Activated T-cell treated with anti-CD3 and anti-CD28 coated beads, Interleukin-2, amount 50 U/mL, for 4 hours (primary cell): ENCODE data around the gene METAP2. TPM values are rescaled to one million over a fixed set of nuclear protein-coding genes. Genes with fewer than 3 reads are reported as not detected.
"Not testable (repeated sequence)": the region's sequence is repeated elsewhere in the genome, so short reads cannot be mapped to it uniquely, and the experiment has no call there.

Experiments
- ATAC-seq, 2 donors: fragments of 200-7000 bp; cut with Tn5 transposase; one replicate each; pipeline ENCODE4 v1.10.0; 2021
- DNase-seq: peaks from one replicate; pipeline ENCODE4 v3.0.0-alpha.2; 2020
- H3K27me3 Mint-ChIP-seq: one replicate; pipeline ENCODE4 v1.8.0; 2021; ENCODE audit warnings: low read depth, mixed read lengths
- H3K36me3 Mint-ChIP-seq: one replicate; pipeline ENCODE4 v1.8.0; 2022; ENCODE audit warnings: mixed read lengths; ENCODE audit not compliant: insufficient read depth
- H3K4me1 Mint-ChIP-seq: one replicate; pipeline ENCODE4 v1.8.0; 2021; ENCODE audit warnings: low read depth, mixed read lengths
- H3K4me3 Mint-ChIP-seq: one replicate; pipeline ENCODE4 v1.8.0; 2021; ENCODE audit warnings: mild to moderate bottlenecking, moderate library complexity, mixed read lengths
- H3K9me3 Mint-ChIP-seq: one replicate; pipeline ENCODE4 v1.8.0; 2021; ENCODE audit warnings: mixed read lengths
- total RNA-seq, 3 donors: library from RNA; stranded (reverse); gene quantifications; one replicate each; pipeline ENCODE4 v1.2.1, GENCODE V29; 2021

METAP2 gene
- total RNA-seq, 3 donors from 2014 or later, result 131 to 150 (median 147) TPM

- H3K4me3 Mint-ChIP-seq, result no peak overlapping the region
- peaks cover 42% of the 10 kb centered on the region for H3K36me3 Mint-ChIP-seq
- no peak for DNase-seq
- no peaks in the 10 kb centered on the region for H3K27me3 Mint-ChIP-seq
- no peak for ATAC-seq
- peaks cover 55% of the 10 kb centered on the region for H3K4me1 Mint-ChIP-seq
- H3K9me3 Mint-ChIP-seq, result no peaks in the 10 kb centered on the region
Measured at GRCh38 chr12:95481072-95481471, 7.1 kb downstream of the METAP2 start.

DNA sequence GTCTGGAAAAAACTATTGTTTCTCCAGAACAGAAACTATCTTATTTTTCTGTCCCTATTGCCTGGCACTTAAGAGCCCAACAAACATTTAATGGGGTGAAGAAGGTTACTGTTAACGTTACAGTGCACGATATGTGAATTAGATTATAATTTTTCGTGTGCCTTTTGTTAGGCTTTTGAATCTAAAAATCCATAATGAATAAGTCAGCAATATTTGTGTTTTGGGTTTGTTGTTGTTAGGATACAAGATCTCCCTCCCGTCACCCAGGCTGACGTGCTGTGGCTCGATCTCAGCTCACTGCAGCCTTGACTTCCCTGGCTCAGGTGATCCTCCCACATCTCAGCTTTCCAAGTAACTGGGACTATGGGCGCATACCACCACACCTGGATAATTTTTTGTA, 7.9 kb downstream of the METAP2 start:
- Mint-ChIP-seq H3K4me1 (peaks cover 47% of the 10 kb centered on the region), H3K9me3 (no peaks in the 10 kb centered on the region), H3K27me3 (no peaks in the 10 kb centered on the region), H3K36me3 (peaks cover 41% of the 10 kb centered on the region), H3K4me3 (no peak overlapping the region)
- no peak for ATAC-seq
- DNase-seq, result no peak

DNA sequence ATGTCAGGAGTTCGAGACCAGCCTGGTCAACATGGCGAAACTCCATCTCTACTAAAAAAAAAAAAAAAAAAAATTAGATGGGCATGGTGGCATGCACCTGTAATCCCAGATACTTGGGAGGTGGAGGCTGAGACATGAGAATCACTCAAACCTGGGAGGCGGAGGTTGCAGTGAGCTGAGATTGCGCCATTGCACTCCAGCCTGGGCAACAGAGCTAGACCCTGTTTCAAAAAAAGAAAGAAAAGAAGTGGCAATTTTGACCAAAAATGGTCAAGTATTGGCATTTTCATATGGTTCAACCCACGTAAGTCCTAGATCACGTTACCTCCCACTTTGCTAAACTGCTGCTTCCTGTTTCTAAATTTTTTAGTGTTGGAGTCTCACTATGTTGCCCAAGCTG, 8.6 kb downstream of the METAP2 start:
- Mint-ChIP-seq H3K36me3 (peaks cover 42% of the 10 kb centered on the region), H3K4me1 (peaks cover 46% of the 10 kb centered on the region)
- H3K27me3 Mint-ChIP-seq, H3K9me3 Mint-ChIP-seq, ATAC-seq, DNase-seq, H3K4me3 Mint-ChIP-seq: not testable (repeated sequence)

GRCh38 chr12:95484524-95484923, 10.6 kb downstream of the METAP2 start:
- Mint-ChIP-seq H3K36me3 (peaks cover 34% of the 10 kb centered on the region), H3K4me1 (peaks cover 27% of the 10 kb centered on the region), H3K9me3 (no peaks in the 10 kb centered on the region), H3K4me3 (no peak overlapping the region), H3K27me3 (no peaks in the 10 kb centered on the region)
- DNase-seq, result no peak
- ATAC-seq, result no peak

DNA sequence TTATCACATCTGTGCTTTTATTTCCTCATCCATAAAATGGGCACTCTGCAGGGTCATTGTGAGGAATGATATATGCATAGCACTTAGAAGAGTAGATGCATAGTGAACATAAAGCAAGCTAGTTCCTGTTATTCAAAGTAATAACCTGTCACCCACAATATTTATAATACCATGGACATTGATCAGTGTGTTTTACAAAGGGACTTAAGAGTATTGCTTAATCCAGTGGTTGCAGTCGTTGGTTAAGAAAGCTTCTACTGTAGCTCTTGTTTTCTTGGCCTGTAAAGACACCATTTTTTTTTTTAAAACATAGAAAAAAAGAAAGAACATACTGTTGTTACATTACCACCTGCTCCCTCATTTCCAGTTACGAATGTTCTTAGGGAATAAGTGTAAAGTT, 13.1 kb downstream of the METAP2 start:
- Mint-ChIP-seq H3K36me3 (peaks cover 30% of the 10 kb centered on the region), H3K4me1 (peaks cover 6% of the 10 kb centered on the region), H3K4me3 (no peak overlapping the region), H3K9me3 (no peaks in the 10 kb centered on the region), H3K27me3 (no peaks in the 10 kb centered on the region)
- DNase-seq, result no peak
- no peak for ATAC-seq

DNA sequence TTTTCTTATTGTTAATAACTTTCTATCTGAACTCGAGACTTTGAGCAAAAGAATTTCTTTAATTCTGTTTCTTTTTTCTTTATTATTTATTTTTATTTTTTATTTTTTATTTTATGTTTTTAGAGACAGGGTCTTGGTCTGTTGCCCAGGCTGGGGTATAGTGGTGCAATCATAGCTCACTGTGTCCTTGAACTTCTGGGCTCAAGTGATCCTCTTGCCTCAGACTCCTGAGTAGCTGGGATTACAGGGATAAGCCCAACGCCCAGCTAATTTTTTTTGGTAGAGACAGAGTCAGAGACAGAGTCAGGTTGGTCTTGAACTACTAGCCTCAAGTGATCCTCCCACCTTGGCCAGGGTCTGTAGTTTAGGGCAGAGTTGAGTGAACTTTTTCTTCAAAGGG, 18.5 kb downstream of the METAP2 start:
- no peak for DNase-seq
- Mint-ChIP-seq H3K4me3 (no peak overlapping the region), H3K36me3 (peaks cover 35% of the 10 kb centered on the region), H3K27me3 (no peaks in the 10 kb centered on the region), H3K4me1 (peaks cover 5% of the 10 kb centered on the region), H3K9me3 (no peaks in the 10 kb centered on the region)
- no peak for ATAC-seq

DNA sequence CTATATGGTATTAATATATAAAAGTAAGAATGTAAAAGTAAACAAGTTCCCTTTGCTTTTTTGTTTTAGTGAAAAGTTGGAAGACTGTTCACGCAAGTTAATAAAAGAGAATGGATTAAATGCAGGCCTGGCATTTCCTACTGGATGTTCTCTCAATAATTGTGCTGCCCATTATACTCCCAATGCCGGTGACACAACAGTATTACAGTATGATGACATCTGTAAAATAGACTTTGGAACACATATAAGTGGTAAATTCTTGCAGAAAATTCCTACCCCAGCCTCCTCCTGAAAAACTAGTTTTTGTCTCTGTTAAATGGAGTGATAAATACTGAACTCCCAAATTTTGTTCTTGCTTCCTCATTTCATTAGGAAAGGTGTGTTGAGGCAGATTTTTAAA, 20.9 kb downstream of the METAP2 start:
- Mint-ChIP-seq H3K36me3 (peaks cover 41% of the 10 kb centered on the region), H3K4me3 (no peak overlapping the region), H3K9me3 (no peaks in the 10 kb centered on the region), H3K4me1 (peaks cover 14% of the 10 kb centered on the region), H3K27me3 (no peaks in the 10 kb centered on the region)
- DNase-seq (no peak), ATAC-seq (no peak)

DNA sequence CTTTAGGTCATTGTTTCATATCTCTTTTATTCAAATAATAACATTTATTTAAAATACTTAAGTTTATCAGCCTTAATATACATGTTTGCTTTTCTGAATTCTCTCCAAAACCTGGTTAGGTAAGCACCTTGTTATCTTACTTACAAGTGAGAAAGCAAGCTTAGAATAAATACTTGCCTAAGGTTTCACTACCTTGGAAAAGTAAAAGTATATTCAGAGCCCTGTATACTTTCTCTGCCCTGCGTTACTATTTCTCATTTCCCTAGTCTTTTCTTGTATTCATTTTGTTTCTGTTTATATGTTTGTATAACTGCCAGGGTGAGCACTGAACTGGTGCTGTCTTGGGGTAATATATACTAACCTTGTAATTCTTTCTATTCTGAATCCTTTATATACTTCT, 21.5 kb downstream of the METAP2 start:
- H3K4me1 Mint-ChIP-seq, result peaks cover 14% of the 10 kb centered on the region
- ATAC-seq (no peak), DNase-seq (no peak)
- H3K27me3 Mint-ChIP-seq, result no peaks in the 10 kb centered on the region
- H3K36me3 Mint-ChIP-seq, result peaks cover 45% of the 10 kb centered on the region
- H3K9me3 Mint-ChIP-seq, result no peaks in the 10 kb centered on the region
- no peak overlapping the region for H3K4me3 Mint-ChIP-seq

- H3K9me3 Mint-ChIP-seq, result no peaks in the 10 kb centered on the region
- no peak for ATAC-seq
- no peak for DNase-seq
- no peaks in the 10 kb centered on the region for H3K27me3 Mint-ChIP-seq
- peaks cover 12% of the 10 kb centered on the region for H3K4me1 Mint-ChIP-seq
- H3K4me3 Mint-ChIP-seq, result no peak overlapping the region
- H3K36me3 Mint-ChIP-seq, result peaks cover 43% of the 10 kb centered on the region
Measured at GRCh38 chr12:95497031-95497430, 23.1 kb downstream of the METAP2 start.

DNA sequence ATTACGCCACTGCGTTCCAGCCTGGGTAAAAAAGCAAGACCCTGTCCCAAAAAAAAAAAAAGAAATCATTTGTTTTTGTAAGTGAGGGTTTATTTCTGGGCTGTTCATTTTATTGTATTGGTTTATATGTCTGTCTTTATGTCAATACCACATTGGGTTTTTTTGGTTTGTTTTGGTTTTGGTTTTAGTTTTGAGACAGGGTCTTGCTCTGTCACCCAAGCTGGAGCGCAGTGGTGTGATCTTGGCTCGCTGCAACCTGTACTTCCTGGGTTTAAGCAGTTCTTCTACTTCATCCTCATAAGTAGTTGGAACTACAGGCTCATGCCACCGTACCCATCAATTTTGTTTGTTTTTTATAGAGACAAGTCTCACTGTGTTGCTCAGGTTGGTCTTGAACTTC, 25.0 kb downstream of the METAP2 start:
- no peaks in the 10 kb centered on the region for H3K9me3 Mint-ChIP-seq

GRCh38 chr12:95499772-95500171, 25.8 kb downstream of the METAP2 start:
- Mint-ChIP-seq H3K4me3 (no peak overlapping the region), H3K27me3 (no peaks in the 10 kb centered on the region), H3K36me3 (peaks cover 56% of the 10 kb centered on the region), H3K4me1 (peaks cover 20% of the 10 kb centered on the region), H3K9me3 (no peaks in the 10 kb centered on the region)
- DNase-seq, result no peak
- ATAC-seq, result no peak

More for the DNA sequence above, 25.0 kb downstream of the METAP2 start:
- peaks cover 20% of the 10 kb centered on the region for H3K4me1 Mint-ChIP-seq
- no peaks in the 10 kb centered on the region for H3K27me3 Mint-ChIP-seq
- peaks cover 55% of the 10 kb centered on the region for H3K36me3 Mint-ChIP-seq
- DNase-seq, result no peak
- peak in 1 of 2 donors; percentile 35 for ATAC-seq
- no peak overlapping the region for H3K4me3 Mint-ChIP-seq

GRCh38 chr12:95504140-95504539, 30.2 kb downstream of the METAP2 start:
- no peak for ATAC-seq
- Mint-ChIP-seq H3K4me1 (peaks cover 15% of the 10 kb centered on the region), H3K36me3 (peaks cover 50% of the 10 kb centered on the region), H3K9me3 (no peaks in the 10 kb centered on the region), H3K4me3 (no peak overlapping the region), H3K27me3 (no peaks in the 10 kb centered on the region)
- DNase-seq, result no peak

DNA sequence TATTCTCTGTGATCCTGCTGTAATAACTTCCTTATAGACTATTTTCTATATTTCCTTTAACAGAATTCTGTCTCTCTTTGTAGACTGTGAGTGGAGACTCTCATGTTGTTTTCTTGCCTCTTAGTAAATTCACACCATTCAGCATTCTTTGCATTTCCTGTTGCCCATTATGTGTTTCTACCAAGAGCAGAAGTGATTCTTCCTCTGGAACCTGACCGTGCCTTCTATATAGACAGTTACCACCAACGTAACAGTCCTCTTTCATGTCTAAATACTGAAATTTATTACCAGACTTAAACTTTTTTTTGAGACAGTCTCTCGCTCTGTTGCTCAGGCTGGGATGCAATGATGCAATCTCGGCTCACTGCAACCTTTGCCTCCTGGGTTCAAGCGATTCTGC, 31.1 kb downstream of the METAP2 start:
- Mint-ChIP-seq H3K36me3 (peaks cover 47% of the 10 kb centered on the region), H3K9me3 (no peaks in the 10 kb centered on the region), H3K4me1 (peaks cover 9% of the 10 kb centered on the region), H3K27me3 (no peaks in the 10 kb centered on the region), H3K4me3 (no peak overlapping the region)
- ATAC-seq (no peak), DNase-seq (no peak)

GRCh38 chr12:95506707-95507523, 33.0 kb downstream of the METAP2 start:
- peaks cover 49% of the 10 kb centered on the region for H3K36me3 Mint-ChIP-seq

DNA sequence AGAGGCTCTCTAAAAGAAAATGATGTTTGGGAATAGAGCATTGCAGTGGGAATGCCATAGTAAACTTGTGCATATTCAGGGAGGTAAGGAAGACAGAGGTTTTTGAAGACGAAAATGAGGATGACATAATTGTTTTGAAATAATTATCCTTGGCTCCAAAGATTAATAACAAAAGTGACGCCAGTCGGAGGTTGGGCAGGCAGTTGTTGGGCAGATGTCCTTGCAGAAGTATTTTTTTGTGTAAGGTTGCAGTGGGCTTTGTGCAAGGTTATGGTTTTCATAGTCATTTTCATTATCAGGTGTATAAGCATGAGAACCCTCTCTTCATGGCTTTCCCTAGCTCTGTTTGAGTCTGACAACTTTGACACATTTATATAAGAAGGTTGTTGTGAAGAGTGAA, 35.3 kb downstream of the METAP2 start:
- DNase-seq, result no peak
- Mint-ChIP-seq H3K4me3 (no peak overlapping the region), H3K4me1 (peaks cover 2% of the 10 kb centered on the region), H3K9me3 (no peaks in the 10 kb centered on the region), H3K27me3 (no peaks in the 10 kb centered on the region), H3K36me3 (peaks cover 42% of the 10 kb centered on the region)
- ATAC-seq, result no peak

More at GRCh38 chr12:95506707-95507523, 33.0 kb downstream of the METAP2 start:
- DNase-seq, result no peak
- no peak for ATAC-seq
- Mint-ChIP-seq H3K4me1 (peaks cover 10% of the 10 kb centered on the region), H3K4me3 (no peak overlapping the region), H3K9me3 (no peaks in the 10 kb centered on the region), H3K27me3 (no peaks in the 10 kb centered on the region)
